SK-N-SH treated with all-trans-retinoic acid at 6 μM for 48 hours (cell line): ENCODE measurements around the gene TMEM43.
"Not testable (repeated sequence)": the region's sequence is repeated elsewhere in the genome, so short reads cannot be mapped to it uniquely, and the experiment has no call there.

Experiments used
- ATAC-seq: fragments of 200-7000 bp; cut with Tn5 transposase; 3 replicates; pipeline ENCODE4 v1.9.1; 2020; ENCODE audit warnings: mild to moderate bottlenecking, moderate library complexity
- ARNTL ChIP-seq: fragments of 450-650 bp; formaldehyde crosslinking; IDR thresholded peaks from 2 replicates; pipeline ENCODE4 v1.5.0; 2020; ENCODE audit warnings: low read depth, mild to moderate bottlenecking, moderate library complexity, borderline replicate concordance
- ESRRG ChIP-seq: fragments of 250-450 bp; sonication (Bioruptor Pico); IDR thresholded peaks from 2 replicates; pipeline ENCODE4 v1.6.1; 2021; ENCODE audit warnings: mild to moderate bottlenecking
- GLIS3 ChIP-seq: fragments of 250-450 bp; sonication (Bioruptor Pico); IDR thresholded peaks from 2 replicates; pipeline ENCODE4 v1.5.0; 2020; ENCODE audit warnings: mild to moderate bottlenecking, moderate library complexity
- OSR1 ChIP-seq: fragments of 250-450 bp; sonication (Bioruptor Pico); IDR thresholded peaks from 2 replicates; pipeline ENCODE4 v1.8.0; 2022; ENCODE audit warnings: moderate library complexity, mild to moderate bottlenecking, inconsistent platforms
- PPARA ChIP-seq: fragments of 250-450 bp; sonication (Bioruptor Pico); IDR thresholded peaks from 2 replicates; pipeline ENCODE4 v1.5.0; 2020; ENCODE audit warnings: mild to moderate bottlenecking, borderline replicate concordance
- RARB ChIP-seq: fragments of 250-450 bp; sonication (Bioruptor Pico); IDR thresholded peaks from 2 replicates; pipeline ENCODE4 v1.8.0; 2021; ENCODE audit warnings: mild to moderate bottlenecking, moderate library complexity
- TOX ChIP-seq: fragments of 250-450 bp; sonication (Bioruptor Pico); IDR thresholded peaks from 2 replicates; pipeline ENCODE4 v1.8.0; 2021; ENCODE audit warnings: mild to moderate bottlenecking, moderate library complexity, borderline replicate concordance
- ZC3H10 ChIP-seq: fragments of 250-450 bp; sonication (Bioruptor Pico); IDR thresholded peaks from 2 replicates; pipeline ENCODE4 v1.5.1; 2021; ENCODE audit warnings: mild to moderate bottlenecking, moderate library complexity
- ZNF8 ChIP-seq: fragments of 450-650 bp; formaldehyde crosslinking; IDR thresholded peaks from 2 replicates; pipeline ENCODE4 v1.5.0; 2020; ENCODE audit warnings: mild to moderate bottlenecking, moderate library complexity
- TF ChIP-seq, protein P1 (sequence below): fragments of 250-450 bp; sonication (Bioruptor Pico); IDR thresholded peaks from 2 replicates; pipeline ENCODE4 v1.5.1; 2020; ENCODE audit warnings: low read depth, mild to moderate bottlenecking, moderate library complexity
- TF ChIP-seq, protein P2 (sequence below): fragments of 250-450 bp; sonication (Bioruptor Pico); IDR thresholded peaks from 2 replicates; pipeline ENCODE4 v1.5.1; 2021; ENCODE audit warnings: mild to moderate bottlenecking, moderate library complexity
- TF ChIP-seq, protein P3 (sequence below): fragments of 250-450 bp; sonication (Bioruptor Pico); IDR thresholded peaks from 2 replicates; pipeline ENCODE4 v1.5.0; 2020; ENCODE audit warnings: mild to moderate bottlenecking, moderate library complexity

The TMEM43 gene, protein sequence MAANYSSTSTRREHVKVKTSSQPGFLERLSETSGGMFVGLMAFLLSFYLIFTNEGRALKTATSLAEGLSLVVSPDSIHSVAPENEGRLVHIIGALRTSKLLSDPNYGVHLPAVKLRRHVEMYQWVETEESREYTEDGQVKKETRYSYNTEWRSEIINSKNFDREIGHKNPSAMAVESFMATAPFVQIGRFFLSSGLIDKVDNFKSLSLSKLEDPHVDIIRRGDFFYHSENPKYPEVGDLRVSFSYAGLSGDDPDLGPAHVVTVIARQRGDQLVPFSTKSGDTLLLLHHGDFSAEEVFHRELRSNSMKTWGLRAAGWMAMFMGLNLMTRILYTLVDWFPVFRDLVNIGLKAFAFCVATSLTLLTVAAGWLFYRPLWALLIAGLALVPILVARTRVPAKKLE

DNA sequence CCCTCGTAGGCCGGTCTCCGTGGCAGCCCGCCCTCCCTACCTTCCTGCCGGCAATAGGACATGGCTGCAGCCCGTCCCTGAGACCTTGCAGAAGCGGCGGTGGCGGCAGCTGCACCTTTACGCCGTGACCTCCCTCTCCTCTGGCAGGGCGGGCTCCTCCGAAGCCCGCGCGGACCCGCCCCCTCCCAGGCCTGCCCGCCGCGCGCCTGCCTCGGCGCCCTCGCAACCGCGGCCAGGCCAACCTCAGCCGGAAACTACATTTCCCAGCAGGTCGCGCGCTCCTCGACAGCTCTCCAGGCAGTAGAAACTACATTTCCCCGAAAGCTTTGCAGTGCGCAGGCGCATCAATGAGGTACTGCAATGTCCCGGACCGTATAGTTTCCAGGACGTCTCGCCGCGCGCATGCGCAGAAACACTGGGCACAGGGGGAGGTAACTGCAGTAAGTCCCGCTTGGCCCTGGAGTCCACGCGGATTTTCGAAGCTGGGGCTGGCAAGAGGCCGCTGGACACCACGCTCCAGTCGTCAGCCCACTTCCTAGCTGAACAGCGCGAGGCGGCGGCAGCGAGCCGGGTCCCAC, at the start of gene TMEM43, which contains the start of gene CHCHD4:
Gene TMEM43 (plus strand): TSS at position 438 of the 578 bp plus-strand sequence. CDS start 142 bp downstream, outside the sequence.
Gene CHCHD4 (minus strand): TSS at position 256 of the 578 bp plus-strand sequence. CDS start 194 bp downstream, at position 62.
- ATAC-seq = peak; percentile 87
- no peak for TF ChIP-seq ARNTL
- TF ChIP-seq ZC3H10 (CRISPR knock-in tag) = no peak
- TF ChIP-seq, protein P1, sequence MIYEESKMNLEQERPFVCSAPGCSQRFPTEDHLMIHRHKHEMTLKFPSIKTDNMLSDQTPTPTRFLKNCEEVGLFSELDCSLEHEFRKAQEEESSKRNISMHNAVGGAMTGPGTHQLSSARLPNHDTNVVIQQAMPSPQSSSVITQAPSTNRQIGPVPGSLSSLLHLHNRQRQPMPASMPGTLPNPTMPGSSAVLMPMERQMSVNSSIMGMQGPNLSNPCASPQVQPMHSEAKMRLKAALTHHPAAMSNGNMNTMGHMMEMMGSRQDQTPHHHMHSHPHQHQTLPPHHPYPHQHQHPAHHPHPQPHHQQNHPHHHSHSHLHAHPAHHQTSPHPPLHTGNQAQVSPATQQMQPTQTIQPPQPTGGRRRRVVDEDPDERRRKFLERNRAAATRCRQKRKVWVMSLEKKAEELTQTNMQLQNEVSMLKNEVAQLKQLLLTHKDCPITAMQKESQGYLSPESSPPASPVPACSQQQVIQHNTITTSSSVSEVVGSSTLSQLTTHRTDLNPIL (CRISPR knock-in tag) = no peak
- no peak for TF ChIP-seq RARB (CRISPR knock-in tag)

DNA sequence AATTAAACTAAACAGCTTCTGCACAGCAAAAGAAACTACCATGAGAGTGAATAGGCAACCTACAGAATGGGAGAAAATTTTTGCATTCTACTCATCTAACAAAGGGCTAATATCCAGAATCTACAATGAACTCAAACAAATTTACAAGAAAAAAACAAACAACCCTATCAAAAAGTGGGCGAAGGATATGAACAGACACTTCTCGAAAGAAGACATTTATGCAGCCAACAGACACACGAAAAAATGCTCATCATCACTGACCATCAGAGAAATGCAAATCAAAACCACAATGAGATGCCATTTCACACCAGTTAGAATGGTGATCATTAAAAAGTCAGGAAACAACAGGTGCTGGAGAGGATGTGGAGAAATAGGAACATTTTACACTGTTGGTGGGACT, 49.6 kb upstream of the TMEM43 start:
- ATAC-seq = not testable (repeated sequence)

DNA sequence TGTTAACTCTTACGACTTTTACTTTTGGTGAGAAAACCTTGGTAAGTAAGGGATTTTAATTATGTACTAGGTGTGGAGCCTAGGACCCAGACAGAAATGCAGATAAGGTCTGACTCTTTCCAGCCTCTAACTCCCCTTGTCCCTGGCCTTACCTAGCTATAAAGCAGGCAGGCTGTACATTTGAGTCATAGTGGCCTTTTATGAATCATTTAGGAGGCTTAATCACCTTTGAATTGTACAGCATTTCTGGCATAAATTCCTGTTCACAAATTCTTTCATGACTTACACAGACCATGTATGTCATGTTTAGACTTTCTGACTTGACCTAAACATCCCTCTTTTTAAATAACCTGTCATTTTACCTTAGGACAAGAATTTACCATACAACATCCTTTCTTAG, 47.5 kb upstream of the TMEM43 start:
- TF ChIP-seq ZC3H10 (CRISPR knock-in tag) (no peak), ZNF8 (CRISPR knock-in tag) (no peak), ESRRG (no peak)
- TF ChIP-seq, protein P2, sequence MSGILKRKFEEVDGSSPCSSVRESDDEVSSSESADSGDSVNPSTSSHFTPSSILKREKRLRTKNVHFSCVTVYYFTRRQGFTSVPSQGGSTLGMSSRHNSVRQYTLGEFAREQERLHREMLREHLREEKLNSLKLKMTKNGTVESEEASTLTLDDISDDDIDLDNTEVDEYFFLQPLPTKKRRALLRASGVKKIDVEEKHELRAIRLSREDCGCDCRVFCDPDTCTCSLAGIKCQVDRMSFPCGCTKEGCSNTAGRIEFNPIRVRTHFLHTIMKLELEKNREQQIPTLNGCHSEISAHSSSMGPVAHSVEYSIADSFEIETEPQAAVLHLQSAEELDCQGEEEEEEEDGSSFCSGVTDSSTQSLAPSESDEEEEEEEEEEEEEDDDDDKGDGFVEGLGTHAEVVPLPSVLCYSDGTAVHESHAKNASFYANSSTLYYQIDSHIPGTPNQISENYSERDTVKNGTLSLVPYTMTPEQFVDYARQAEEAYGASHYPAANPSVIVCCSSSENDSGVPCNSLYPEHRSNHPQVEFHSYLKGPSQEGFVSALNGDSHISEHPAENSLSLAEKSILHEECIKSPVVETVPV (CRISPR knock-in tag) = no peak
- TF ChIP-seq, protein P3, sequence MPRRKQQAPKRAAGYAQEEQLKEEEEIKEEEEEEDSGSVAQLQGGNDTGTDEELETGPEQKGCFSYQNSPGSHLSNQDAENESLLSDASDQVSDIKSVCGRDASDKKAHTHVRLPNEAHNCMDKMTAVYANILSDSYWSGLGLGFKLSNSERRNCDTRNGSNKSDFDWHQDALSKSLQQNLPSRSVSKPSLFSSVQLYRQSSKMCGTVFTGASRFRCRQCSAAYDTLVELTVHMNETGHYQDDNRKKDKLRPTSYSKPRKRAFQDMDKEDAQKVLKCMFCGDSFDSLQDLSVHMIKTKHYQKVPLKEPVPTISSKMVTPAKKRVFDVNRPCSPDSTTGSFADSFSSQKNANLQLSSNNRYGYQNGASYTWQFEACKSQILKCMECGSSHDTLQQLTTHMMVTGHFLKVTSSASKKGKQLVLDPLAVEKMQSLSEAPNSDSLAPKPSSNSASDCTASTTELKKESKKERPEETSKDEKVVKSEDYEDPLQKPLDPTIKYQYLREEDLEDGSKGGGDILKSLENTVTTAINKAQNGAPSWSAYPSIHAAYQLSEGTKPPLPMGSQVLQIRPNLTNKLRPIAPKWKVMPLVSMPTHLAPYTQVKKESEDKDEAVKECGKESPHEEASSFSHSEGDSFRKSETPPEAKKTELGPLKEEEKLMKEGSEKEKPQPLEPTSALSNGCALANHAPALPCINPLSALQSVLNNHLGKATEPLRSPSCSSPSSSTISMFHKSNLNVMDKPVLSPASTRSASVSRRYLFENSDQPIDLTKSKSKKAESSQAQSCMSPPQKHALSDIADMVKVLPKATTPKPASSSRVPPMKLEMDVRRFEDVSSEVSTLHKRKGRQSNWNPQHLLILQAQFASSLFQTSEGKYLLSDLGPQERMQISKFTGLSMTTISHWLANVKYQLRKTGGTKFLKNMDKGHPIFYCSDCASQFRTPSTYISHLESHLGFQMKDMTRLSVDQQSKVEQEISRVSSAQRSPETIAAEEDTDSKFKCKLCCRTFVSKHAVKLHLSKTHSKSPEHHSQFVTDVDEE (CRISPR knock-in tag) = no peak
- no peak for ATAC-seq

DNA sequence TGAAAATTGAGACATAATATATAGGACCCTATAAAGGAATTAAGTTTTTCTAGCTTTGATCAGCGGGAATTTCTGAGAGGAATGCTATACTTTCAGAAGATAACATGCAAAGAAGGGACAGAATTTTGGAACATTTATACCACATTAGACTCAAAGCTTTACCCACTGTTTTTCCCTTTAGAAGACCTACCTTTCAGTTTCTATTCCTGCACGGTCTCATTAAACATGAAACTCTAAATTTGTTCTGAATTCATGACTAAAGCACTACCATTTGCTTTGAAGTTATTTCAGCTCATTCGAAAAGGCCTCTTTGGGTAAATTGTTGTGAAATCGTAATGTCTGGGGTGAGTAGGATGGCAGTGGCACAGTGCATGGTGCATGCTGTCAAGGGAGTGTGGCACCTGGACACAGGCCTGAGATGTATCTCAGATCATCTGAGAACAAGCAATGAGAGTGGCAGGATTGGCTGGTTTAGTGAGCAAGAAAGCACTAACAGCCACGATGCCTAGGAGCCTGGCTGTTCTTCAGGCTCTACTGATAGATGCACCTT, 42.7 kb upstream of the TMEM43 start:
- no peak for ATAC-seq
- TF ChIP-seq GLIS3 (CRISPR knock-in tag) = no peak
- TF ChIP-seq, protein P2 (CRISPR knock-in tag) = no peak
- TF ChIP-seq RARB (CRISPR knock-in tag) = no peak
- no peak for TF ChIP-seq TOX
- no peak for TF ChIP-seq OSR1 (CRISPR knock-in tag)

DNA sequence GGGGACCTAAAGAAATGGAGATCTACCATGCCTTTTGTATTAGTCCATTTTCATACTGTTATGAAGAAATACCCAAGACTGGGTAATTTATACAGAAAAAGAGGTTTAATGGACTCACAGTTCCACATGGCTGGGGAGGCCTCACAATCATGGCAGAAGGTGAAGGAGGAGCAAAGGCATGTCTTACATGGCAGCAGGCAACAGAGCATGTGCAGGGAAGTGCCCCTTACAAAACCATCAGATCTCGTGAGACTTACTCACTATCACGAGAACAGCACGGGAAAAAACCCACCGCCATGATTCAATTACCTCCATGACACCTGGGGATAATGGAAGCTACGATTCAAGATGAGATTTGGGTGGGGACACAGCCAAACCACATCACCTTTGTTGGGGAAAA, 37.4 kb upstream of the TMEM43 start:
- ATAC-seq = not testable (repeated sequence)

DNA sequence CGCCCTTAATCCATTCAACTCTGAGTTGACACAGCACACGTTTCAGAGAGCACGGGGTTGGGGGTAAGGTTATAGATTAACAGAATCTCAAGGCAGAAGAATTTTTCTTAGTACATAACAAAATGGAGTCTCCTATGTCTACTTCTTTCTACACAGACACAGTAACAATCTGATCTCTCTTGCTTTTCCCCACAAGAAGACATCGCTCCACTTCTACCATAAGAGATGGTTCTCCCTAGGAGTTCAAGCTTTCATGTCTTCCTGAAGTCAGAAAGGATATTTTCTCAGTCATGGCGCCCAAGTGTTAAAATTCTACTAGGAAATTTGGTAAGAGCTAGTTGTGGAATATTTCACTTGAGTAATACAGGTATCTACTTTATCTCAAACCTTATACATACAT, 32.9 kb upstream of the TMEM43 start:
- ATAC-seq = not testable (repeated sequence)

DNA sequence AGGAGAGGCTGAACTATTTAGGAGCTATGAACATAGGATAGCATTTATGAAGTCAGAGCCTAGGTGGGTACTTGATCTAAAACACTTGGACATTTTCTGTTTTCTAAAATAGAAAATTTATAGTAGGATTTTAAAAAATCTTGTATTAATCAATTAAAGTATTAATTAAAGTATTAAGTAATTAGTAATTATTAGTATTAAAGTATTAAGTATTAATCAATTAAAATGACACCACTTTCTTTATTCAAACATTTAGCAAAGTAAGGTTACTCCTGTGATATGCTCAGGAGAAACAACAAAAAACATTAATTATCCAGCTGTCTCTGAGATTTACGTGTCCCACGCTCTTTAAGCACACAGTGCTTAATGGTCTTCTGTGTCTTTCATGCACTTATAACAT, 32.4 kb upstream of the TMEM43 start:
- no peak for ATAC-seq
- no peak for TF ChIP-seq RARB (CRISPR knock-in tag)
- TF ChIP-seq, protein P2 (CRISPR knock-in tag) = no peak
- TF ChIP-seq GLIS3 (CRISPR knock-in tag) = no peak
- TF ChIP-seq TOX = no peak
- TF ChIP-seq PPARA (CRISPR knock-in tag) = no peak
- TF ChIP-seq, all 23 proteins: peak for 0
